Measurements from ENCODE around the gene FRAS1.

DNA sequence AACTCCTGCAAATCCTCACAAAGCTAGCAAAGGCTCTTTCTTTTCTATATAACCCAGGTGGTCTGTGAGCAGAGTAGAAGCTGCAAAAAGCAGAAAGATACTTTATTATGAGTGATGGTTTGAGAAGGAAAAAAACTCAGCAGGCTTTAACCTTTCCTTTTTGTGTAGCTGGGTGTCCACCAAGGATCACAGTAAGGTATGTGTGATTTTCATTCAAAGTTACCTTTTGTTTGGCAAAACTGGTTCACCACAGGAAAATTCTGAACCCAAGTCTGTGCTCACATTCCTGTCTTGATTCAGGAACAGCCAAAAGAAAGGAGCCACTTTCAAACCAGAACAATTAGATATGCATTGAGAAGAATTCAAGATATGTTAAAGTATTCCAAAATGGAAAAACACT is 35.7 kb downstream of the FRAS1 start:
- TF ChIP-seq, protein P1, sequence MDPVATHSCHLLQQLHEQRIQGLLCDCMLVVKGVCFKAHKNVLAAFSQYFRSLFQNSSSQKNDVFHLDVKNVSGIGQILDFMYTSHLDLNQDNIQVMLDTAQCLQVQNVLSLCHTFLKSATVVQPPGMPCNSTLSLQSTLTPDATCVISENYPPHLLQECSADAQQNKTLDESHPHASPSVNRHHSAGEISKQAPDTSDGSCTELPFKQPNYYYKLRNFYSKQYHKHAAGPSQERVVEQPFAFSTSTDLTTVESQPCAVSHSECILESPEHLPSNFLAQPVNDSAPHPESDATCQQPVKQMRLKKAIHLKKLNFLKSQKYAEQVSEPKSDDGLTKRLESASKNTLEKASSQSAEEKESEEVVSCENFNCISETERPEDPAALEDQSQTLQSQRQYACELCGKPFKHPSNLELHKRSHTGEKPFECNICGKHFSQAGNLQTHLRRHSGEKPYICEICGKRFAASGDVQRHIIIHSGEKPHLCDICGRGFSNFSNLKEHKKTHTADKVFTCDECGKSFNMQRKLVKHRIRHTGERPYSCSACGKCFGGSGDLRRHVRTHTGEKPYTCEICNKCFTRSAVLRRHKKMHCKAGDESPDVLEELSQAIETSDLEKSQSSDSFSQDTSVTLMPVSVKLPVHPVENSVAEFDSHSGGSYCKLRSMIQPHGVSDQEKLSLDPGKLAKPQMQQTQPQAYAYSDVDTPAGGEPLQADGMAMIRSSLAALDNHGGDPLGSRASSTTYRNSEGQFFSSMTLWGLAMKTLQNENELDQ (CRISPR knock-in tag; IDR thresholded peaks at IDR 0.05; ENCODE audit: borderline replicate concordance) = no peak
- TF ChIP-seq JUND (IDR thresholded peaks at IDR 0.05; ENCODE audit: borderline replicate concordance, low read depth, low read length) (no peak), JUND (tag; IDR thresholded peaks at IDR 0.05; ENCODE audit: borderline replicate concordance, low read depth, low read length) (no peak), MCM7 (IDR thresholded peaks at IDR 0.05) (no peak), ZKSCAN8 (CRISPR knock-in tag; IDR thresholded peaks at IDR 0.05) (no peak), PHB2 (IDR thresholded peaks at IDR 0.05; ENCODE audit: low read depth) (no peak), ZNF174 (CRISPR knock-in tag; IDR thresholded peaks at IDR 0.05) (no peak), MTA3 (IDR thresholded peaks at IDR 0.05; ENCODE audit: borderline replicate concordance) (no peak), NCOA4 (IDR thresholded peaks at IDR 0.05; ENCODE audit: partially characterized antibody) (no peak), ZNF124 (CRISPR knock-in tag; IDR thresholded peaks at IDR 0.05) (no peak)
- TF ChIP-seq, protein P2, sequence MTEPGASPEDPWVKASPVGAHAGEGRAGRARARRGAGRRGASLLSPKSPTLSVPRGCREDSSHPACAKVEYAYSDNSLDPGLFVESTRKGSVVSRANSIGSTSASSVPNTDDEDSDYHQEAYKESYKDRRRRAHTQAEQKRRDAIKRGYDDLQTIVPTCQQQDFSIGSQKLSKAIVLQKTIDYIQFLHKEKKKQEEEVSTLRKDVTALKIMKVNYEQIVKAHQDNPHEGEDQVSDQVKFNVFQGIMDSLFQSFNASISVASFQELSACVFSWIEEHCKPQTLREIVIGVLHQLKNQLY (CRISPR knock-in tag; conservative IDR thresholded peaks at IDR 0.05) = no peak
- TF ChIP-seq, protein P3, sequence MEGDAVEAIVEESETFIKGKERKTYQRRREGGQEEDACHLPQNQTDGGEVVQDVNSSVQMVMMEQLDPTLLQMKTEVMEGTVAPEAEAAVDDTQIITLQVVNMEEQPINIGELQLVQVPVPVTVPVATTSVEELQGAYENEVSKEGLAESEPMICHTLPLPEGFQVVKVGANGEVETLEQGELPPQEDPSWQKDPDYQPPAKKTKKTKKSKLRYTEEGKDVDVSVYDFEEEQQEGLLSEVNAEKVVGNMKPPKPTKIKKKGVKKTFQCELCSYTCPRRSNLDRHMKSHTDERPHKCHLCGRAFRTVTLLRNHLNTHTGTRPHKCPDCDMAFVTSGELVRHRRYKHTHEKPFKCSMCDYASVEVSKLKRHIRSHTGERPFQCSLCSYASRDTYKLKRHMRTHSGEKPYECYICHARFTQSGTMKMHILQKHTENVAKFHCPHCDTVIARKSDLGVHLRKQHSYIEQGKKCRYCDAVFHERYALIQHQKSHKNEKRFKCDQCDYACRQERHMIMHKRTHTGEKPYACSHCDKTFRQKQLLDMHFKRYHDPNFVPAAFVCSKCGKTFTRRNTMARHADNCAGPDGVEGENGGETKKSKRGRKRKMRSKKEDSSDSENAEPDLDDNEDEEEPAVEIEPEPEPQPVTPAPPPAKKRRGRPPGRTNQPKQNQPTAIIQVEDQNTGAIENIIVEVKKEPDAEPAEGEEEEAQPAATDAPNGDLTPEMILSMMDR (IDR thresholded peaks at IDR 0.05 in 2 of 3, conservative IDR thresholded peaks at IDR 0.05 in 1 of 3; ENCODE audit: insufficient read depth in 2 of 3, low read depth in 1 of 3, low read length in 3 of 3) = no peak
- TF ChIP-seq, protein P4, sequence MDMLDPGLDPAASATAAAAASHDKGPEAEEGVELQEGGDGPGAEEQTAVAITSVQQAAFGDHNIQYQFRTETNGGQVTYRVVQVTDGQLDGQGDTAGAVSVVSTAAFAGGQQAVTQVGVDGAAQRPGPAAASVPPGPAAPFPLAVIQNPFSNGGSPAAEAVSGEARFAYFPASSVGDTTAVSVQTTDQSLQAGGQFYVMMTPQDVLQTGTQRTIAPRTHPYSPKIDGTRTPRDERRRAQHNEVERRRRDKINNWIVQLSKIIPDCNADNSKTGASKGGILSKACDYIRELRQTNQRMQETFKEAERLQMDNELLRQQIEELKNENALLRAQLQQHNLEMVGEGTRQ (CRISPR knock-in tag; IDR thresholded peaks at IDR 0.05) = no peak
- TF ChIP-seq, protein P5, sequence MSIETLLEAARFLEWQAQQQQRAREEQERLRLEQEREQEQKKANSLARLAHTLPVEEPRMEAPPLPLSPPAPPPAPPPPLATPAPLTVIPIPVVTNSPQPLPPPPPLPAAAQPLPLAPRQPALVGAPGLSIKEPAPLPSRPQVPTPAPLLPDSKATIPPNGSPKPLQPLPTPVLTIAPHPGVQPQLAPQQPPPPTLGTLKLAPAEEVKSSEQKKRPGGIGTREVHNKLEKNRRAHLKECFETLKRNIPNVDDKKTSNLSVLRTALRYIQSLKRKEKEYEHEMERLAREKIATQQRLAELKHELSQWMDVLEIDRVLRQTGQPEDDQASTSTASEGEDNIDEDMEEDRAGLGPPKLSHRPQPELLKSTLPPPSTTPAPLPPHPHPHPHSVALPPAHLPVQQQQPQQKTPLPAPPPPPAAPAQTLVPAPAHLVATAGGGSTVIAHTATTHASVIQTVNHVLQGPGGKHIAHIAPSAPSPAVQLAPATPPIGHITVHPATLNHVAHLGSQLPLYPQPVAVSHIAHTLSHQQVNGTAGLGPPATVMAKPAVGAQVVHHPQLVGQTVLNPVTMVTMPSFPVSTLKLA (conservative IDR thresholded peaks at IDR 0.05) = no peak
